Amniotic stem cell (primary cell): ENCODE results near the gene NNT.
A peak's percentile ranks its signal among the peaks of the same experiment; 100 is the strongest.
"Not testable (repeated sequence)": the region's sequence is repeated elsewhere in the genome, so short reads cannot be mapped to it uniquely, and the experiment has no call there.

Source experiments
- DNase-seq: peaks from one replicate; lab custom pipeline; 2025; lab: John Stamatoyannopoulos, UW

The NNT gene

DNA sequence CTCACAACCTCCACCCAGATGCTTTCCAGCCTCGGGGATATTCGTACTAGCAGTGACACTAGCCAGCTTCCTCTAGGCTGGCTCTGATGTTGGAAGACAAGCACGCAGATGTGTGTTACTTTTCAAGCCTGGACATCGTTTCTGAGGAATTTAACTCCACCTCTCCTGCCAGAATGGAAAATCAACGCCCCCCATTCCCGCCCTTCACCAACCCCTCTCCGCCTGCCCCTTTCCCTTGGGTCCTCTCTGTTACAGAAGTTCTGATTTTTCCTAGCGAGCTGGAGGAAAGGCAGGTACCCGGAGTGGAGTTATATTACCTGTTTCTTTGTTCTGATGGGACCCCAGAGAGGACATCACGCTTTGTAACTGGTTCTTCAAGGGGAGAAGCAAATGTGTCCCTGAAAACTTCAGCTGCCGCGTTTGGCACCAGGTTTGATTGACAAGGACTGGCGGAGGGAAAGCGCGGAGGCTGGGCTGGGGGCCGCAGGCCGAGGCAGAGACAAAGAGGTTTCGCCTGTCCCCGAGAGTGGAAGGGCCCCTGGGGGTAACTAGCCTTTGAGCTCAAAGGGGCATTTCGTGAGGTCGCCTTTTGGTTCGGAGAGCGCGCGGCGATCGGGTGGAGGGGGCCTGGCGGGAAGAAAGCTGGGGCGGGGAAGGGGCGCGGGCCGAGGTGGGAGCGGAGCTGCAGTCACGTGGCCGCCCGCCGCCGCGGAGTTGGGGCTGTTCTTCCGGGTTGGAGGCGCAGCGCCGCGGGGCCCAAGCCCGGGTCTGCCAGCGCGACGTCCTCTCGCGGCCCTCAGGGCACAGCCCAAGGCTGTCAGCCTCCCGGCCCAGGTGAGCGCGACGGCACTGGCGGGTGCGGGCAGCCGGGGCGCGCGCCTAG is at the start of gene NNT:
Gene NNT (plus strand): TSS at position 720 of the 883 bp plus-strand sequence. CDS start 6,016 bp downstream, outside the sequence.
- peak; percentile 29 for DNase-seq

DNA sequence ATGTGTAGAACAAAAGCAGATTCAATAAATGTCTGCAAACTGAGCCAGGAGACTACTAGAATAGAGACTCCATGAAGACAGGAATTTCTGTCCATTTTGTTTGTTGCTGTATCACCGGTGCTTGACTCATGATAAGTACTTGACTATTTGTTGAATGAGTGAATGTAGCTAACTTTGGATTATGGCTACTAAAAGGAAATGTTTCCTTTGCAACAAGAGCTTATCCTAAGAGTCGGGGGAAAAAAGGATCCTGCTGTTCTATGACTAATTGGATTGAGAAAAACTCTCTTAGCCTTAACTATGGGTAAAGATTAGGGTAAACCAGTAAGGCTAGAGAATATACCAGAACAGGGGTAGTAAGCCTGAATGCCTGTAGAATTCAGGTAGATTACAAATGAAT is 49.6 kb upstream of the NNT start:
- no peak for DNase-seq

DNA sequence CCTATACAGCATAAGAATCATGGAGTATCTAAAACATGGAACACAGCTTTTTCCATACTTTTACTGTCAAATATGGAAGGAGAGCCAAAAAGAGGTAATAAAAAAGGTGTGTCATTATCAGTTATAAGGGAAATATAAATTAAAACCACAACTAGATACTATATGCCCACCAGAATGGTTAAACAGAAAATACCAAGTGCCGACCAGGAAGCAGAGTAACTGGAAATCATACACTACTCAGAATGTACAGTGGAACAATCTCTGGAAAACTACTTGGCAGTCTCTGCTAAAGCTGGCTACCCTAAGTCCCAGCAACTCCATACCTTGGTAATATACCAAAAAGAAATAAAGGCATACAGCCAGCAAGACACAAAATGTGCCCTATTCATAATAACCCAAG is 48.5 kb upstream of the NNT start:
- no peak for DNase-seq

DNA sequence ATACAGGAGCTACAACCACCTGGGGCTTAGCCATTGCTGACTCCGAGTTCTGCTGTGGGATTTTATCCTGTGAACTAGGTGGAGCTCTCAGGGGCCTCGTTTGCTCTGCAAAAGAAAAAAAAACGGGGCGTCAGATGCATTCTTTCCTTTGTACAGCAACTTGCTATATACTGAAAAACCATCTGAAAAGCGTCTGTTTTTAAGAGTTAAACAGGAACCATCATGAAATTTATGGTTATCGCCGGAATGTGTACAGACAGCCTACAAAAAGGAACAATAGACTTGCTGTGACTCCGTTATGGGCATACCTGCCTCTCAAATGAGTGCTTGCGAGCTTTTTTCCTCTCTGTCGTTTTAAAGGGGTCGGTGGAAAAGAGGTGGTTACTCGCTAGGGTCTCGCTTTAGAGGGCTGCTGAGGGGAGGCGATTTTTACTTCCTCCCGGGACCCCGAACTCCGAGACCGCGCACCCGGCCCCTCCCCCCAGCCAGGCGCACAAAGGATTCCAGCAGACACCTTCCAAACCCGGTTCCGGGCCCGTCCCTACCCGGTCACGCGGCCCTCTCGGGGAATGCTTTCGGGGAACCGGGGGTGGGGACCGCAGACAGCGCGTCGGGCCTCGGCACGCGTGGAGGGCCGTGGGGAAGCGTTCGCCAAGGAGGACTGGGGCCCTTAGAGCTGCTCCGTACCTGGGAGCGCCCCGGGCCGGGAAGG is 46.9 kb upstream of the NNT start:
- no peak for DNase-seq

DNA sequence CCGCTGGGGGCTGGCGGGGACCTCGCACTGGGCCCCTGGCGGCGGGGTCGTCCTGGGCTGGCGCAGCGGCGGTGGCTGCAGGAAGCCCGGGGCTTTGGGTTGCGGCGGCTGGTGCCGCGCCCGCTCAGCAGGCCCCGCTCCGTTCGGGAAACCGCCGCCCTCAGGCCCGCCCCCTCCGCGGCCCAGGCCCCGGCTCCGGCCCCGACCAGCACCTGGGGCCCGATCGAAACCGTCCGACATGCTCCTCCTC is 46.4 kb upstream of the NNT start:
- DNase-seq, result not testable (repeated sequence)

DNA sequence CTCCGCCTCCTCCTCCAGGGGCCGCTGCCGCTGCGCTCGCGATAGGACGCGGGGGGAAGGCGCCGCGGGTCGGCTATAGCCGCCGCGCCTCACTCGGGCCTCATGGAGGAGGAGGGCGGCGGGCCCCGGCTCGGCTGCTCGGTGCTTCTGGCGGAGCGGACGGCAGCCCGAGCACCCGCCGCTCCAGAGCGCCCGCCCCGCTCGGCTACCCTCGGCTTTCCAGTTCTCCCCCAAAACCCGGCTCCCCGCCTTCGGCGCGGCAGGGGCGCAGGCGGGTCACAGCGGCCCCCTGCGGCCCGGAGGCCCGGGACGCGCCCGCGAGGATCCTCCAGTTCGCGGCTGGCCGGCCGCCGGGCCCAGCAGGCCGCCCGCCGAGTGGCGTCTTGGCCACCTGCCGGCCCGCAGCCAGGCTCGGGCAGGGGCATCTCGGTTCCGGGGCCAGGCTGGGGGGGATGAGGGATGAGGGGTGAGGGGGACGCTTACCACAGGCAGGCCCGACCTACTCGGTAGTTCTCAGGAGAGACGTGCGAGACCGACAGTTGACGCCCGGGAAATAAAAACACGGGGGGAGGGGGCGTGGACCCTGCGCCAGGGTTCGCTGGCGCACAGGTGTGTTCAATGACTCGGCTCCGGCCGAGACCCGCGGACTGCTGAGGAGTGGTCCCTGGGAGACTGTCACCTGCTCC is 46.0 kb upstream of the NNT start, which contains the start of gene PAIP1:
Gene PAIP1 (minus strand): TSS at position 221 of the 686 bp plus-strand sequence. CDS start 231 bp downstream, outside the sequence.
- DNase-seq, result peak; percentile 67

DNA sequence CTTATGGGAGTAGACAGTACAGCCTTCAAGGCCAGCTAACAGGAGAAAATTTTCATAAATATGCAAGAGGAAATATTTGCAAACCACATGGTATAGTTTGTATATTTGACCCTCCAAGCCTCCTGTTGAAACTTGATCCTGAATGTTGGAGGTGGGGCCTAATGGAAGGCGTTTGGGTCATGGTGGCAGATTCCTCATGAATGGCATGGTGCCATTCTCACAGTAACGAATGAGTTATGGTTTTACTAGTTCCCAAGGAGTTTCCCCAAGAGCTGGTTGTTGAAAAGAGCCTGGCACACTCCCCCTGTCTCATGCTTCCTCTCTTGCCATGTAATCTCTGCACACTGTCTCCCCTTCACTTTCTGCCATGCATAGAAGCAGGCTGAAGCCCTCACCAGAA is 42.9 kb upstream of the NNT start:
- no peak for DNase-seq

DNA sequence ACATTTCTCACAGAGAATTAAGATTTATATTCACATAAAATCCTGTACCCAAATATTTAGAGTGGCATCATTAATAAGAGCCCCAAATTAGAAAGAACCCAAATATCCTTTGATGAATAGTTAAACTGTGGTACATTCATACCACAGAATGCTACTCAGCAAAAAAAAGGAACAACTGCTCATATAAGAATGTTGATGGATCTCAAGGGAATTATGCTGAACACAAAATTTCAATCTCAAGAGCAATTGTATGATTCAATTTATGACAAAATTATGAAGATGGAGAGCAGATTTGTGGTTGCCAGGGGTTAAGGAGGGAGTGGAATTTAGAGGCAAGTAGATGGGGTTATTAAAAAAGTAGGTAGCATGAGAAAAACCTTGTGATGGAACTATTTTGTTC is 41.6 kb upstream of the NNT start:
- no peak for DNase-seq

DNA sequence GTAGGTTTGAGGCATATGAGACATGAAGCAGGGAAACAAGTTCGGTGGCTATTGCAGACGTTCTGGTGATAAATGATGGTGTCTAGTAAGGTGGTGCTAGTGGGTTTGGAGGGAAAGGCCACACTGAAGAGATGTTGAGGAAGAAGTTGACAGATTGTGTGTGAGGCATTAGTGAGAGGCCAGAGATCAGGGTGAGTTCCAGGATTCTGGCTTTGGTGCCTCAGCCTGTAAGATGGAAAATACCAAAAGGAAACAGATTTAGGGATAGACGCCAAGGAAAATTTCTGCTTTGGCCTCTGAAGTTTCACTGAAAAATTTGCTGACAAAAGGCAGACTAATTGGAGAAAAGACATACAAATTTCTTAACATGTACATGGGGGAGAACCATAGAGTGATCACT is 39.7 kb upstream of the NNT start:
- no peak for DNase-seq

DNA sequence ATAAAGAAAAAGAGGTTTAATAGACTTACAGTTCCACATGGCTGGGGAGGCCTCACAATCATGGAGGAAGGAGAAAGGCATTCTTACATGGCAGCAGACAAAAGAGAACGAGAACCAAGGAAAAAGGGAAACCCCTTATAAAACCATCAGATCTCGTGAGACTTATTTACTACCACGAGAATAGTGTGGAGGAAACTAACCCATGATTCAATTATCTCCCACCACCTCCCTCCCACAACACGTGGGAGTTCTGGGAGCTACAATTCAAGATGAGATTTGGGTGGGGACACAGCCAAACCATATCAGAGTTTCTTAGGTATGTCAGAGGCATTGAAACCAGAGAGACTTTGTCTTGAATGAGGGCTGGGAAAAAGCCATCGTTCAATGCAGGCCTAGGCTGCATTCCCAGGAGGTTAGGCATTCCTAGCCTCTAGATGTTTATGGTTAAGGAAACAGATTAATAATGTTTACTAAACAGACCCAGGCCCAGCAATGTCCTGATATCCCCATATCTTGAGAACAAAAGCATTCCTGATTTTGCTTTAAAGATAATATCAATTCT is 38.6 kb upstream of the NNT start:
- no peak for DNase-seq

DNA sequence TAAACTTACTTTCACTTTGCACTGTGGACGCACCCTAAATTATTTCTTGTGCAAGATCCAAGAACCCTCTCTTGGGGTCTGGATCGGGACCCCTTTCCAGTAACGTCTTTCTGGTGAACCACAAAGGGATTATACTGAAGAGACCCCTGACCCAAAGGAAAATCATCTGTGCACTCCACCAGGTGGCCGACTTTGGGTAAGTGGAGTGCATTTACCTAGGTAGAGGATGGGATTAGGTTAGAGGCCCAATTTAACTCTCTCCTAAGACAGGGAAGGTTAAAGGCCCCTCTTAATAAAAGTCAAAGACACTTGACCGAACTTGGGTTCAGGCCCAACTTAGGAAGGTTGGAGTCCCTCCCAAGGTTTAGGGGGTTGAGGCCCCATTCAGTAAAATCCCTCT is 37.9 kb upstream of the NNT start:
- no peak for DNase-seq

DNA sequence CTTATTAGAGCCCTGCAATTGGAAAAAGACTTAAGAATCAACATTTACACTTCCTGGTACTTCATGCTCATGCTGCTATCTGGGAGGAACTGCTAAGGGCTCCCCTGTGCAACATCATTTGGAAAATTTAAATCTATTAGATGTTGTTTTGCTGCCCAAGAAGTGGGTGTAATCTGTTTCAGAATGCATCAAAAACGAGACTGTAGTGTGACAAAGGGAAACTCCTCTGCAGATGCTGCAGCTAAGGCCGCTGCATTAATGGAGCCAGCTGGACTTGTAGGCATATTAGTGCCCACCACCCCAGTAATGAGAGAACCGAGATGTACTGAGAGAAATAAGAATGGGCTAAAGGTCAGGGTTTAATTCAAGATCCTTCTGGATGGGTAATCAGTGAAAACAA is 35.0 kb upstream of the NNT start:
- no peak for DNase-seq

DNA sequence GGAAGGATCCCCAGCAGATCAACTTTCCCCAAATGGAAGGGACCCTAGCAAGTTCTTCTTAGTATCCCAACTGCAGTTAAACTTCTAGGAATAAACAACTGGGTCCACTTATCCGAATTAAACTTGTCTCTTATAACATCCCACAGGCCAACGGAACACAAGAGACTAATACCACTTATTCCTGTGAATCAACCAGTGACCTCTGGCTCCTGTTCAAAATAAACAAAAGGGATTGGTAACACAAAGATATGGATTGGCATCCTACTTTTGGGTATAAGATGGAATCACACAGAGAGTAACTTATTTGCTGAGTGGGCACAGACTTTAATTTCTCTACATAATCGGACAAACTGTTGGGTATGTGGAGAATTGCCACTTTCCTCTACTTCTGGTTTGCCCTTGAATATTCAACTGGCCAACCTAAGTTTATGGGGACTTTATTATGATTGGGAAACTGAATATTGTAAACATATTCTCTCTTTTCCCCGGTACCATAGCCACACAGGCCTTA is 33.7 kb upstream of the NNT start:
- no peak for DNase-seq

DNA sequence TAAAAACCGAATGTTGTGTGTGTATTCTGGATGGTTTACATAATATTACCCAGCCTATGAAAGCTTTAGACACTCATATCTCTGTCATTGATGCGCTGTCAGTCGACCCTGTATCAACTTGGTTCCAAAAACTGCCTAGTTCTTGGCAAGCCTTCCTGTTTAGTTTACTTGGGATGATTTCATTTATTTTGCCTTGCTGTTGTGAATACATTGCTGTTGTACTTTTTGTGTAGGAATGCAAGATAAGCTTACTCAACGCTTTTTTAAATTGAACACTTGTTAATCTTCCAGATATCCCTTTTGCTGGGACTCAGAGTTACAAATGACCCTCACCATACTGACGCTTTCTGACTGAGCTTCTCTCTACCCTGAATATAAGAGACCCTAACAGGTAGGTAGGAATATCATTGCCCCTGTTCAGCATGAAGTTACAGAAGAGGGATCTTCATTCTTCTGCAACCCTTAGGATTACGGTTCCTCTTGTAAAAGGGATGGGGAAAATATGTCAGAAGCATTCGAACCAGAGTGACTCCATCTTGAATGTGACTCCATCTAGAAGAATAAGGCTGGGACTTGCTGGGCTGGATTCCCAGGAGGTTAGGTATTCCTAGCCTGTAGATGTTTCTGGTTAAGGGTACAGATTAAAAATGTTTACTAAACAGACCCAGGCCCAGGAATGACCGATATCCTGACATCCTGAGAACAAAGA is 32.4 kb upstream of the NNT start:
- no peak for DNase-seq

DNA sequence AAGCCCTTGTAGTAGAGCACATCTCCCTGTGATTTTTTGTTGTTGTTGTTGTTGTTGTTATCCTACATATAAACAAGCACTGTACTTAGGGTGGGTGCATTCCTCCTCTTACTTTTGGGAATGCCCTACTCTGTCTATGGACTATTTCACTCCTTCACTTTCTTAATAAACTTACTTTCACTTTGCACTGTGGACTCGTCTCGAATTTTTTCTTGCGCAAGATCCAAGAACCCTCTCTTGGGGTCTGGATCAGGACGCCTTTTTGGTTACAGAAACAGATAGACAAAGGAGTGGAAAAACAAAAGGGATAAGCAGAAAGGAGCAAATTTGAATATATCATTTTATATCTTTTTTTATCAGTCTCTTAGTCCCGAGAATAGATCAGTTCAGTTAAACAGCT is 31.7 kb upstream of the NNT start:
- no peak for DNase-seq

DNA sequence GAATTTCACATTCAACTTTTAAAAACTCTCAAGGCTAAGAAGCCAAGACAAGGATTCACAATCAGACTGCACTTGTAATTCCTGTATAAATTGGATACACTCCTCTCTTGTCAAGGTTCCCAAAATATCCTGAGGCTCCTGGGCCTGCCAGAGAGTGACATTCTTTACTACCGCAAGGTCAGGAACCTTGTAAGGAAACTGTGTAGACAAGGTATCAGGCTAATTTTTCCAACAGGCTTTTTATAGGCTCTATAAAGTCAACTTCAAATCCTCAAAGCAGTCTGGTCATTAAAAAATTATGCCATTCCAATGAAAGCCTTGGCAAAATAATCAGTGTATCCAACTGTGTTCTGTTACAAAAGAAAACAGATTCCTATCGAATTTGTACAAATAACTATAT is 30.6 kb upstream of the NNT start:
- no peak for DNase-seq

DNA sequence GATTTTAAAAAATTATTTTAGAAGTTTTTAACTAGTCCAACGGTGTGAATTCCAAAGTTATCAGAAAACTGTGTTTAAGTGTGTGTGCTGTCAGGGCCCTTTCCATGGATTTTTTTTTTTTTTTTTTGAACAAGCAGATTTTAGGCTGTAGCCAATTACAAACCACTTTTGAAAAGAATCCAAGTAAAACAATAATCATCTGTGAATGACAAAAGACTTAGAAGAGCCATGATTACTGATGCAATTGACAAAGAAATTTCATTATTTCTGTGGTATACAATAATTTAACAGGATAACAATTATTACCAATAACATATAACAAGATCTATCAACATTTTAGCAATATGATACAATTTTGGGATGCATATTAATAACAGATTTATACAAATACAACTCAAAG is 29.9 kb upstream of the NNT start:
- DNase-seq, result no peak

DNA sequence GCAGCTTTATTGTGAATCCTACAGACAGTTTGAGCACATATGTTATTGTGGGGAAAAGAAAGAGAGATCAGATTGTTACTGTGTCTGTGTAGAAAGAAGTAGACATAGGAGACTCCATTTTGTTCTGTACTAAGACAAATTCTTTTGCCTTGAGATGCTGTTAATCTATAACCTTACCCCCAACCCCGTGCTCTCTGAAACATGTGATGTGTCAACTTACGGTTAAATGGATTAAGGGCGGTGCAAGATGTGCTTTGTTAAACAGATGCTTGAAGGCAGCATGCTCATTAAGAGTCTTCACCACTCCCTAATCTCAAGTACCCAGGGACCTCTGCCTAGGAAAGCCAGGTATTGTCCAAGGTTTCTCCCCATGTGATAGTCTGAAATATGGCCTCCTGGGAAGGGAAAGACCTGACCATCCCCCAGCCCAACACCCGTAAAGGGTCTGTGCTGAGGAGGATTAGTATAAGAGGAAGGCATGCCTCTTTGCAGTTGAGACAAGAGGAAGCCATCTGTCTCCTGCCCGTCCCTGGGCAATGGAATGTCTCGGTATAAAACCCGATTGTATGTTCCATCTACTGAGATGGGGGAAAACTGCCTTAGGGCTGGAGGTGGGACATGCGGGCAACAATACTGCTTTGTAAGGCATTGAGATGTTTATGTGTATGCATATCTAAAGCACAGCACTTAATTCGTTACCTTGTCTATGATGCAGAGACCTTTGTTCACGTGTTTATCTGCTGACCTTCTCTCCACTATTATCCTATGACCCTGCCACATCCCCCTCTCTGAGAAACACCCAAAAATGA is 22.4 kb upstream of the NNT start:
- not testable (repeated sequence) for DNase-seq

DNA sequence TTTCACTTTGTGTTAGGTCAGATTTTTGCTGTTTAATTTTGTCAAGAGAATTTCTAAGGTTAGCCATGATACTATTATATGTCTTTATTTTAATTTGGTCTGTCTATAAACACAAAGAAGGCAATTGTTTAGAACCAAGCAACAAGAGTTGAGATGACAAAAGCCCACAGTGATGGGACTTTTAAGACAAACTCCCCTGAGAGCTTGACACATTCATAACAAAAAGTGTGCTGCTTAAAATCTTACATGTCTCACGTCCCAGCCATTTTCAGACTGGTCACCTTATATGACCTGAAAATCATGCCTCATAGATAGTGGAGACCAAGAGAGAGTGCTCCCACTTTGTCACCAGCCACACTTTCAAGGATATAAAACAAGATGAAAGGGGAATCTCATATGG is 21.6 kb upstream of the NNT start:
- DNase-seq, result no peak

DNA sequence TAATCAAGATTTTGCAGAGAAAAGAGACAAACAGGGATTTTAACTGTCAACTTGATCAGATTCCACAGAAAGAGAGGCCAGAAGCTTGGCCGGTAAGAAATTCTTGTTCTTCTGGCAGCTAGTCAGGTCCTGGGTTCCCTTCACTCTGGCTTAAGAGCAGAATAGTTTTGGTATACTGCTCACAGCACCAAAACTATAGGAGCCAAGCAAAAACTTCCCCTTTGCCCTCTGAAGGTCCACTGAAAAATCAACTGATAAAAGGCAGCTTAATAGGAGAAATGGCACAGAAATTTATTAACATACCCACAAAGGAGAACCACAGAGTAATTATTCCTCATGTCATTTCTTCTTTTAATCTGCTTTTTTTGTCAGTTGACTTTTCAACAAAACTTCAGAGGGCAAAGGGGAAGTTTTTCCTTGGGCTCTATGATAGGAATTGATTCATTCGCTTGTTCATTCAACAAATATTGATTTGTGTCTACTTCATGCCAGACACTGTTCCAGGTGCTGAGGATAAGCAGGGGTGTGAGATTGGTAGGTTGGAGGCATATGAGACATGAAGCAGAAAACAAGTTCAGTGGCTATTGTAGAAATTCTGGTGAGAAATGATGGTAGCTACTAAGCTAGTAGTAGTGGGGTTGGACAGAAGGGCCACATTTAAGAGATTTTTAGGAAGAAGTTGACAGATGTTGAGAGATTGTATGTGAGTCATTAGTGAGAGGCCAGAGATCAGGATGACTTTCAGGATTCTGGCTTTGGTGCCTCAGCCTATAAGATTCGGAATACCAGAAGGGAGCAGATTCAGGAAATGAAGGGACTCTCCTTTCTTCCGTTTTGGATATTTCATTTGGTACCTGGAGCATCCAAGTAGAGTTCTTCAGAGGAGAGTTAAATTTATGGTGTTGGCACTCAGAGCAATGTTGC is 20.6 kb upstream of the NNT start:
- DNase-seq, result no peak
